Right atrium auricular region (tissue), 2 donors: ENCODE measurements around the gene NUAK2. TPM values are rescaled to one million over a fixed set of nuclear protein-coding genes. Genes with fewer than 3 reads are reported as not detected.
A peak's percentile ranks its signal among the peaks of the same experiment; 100 is the strongest.

Experiments used
- DNase-seq: peaks from one replicate; pipeline ENCODE4 v3.0.0-alpha.2; 2019; ENCODE audit warnings: low spot score
- H3K27ac ChIP-seq, 2 donors: fragments of 200-600 bp; sonication (generic); 1 replicate in 1 of 2; 2 replicates in 1 of 2; pipeline ENCODE4 v1.5.1; 2016 to 2019
- H3K27me3 ChIP-seq, 2 donors: fragments of 200-600 bp; sonication (generic); one replicate each; pipeline versions ENCODE4 v1.5.1 to v1.6.0; 2017 to 2019
- H3K36me3 ChIP-seq: fragments of 200-600 bp; sonication (generic); one replicate; pipeline ENCODE4 v1.5.1; 2016
- H3K4me1 ChIP-seq, 2 donors: fragments of 200-600 bp; sonication (generic); one replicate each; pipeline versions ENCODE4 v1.5.1 to v1.6.0; 2017 to 2019
- H3K4me3 ChIP-seq, 2 donors: fragments of 200-600 bp; sonication (generic); 1 replicate in 1 of 2; 2 replicates in 1 of 2; pipeline ENCODE4 v1.5.1; 2017 to 2019; ENCODE audit warnings: mild to moderate bottlenecking in 1 of 2, moderate library complexity in 1 of 2
- H3K9me3 ChIP-seq, 2 donors: fragments of 200-600 bp; sonication (generic); one replicate each; pipeline ENCODE4 v1.5.1; 2019
- total RNA-seq, 2 donors: library from RNA; depleted of rRNA; stranded (reverse); fragments of >200 nt; gene quantifications; one replicate each; pipeline ENCODE4 v1.1.0, GENCODE V29; 2016
- TF ChIP-seq, protein P1 (sequence below), 2 donors: fragments of 200-600 bp; sonication (generic); IDR thresholded peaks; one replicate each; pipeline ENCODE4 v1.5.1; 2019; ENCODE audit warnings: antibody characterized with exemption in 2 of 2

Gene NUAK2
- total RNA-seq, 2 donors from 2014 or later = 0.67 to 1.7 TPM

DNA sequence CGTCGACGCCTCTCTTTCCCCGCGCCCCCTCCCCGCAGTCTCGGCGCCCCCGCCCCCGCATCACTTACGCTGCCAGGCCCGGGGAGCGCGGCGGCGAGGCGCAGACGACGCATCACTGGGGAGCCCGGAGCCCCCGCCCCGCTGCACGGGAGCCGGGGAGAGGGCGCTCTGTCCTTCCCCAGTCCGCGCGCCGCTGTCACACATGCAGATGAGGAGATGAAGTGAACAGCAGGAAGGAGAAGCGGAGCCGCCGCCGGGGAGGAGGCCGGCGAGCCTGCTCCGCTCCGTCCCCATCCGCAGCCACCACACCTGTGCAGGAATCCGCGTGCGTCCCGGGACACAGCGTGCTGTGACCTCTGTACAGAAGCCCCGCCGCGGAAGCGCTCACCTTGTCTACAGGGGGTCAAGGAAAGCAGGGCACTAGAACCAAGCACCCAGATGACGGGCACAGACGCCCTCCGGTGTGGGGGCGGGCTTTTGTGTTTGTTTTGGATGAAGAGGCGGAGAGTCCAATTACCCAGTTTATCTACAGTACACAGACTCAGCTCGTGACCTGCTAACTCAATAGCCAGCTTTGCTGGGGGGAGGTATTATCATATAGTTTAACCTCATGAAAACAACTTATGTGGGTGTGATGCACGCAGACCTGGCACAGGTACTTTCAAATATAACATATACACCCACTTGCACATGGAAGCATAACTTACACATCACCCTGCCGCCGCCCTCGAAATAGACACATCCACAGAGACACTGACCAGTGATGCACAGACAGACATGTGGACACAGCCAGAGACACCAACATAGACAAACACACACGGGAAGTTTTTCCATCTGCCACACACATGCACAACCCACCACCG, 22.8 kb upstream of the NUAK2 start:
- no peaks in the 10 kb centered on the region for H3K9me3 ChIP-seq
- H3K36me3 ChIP-seq = no peaks in the 10 kb centered on the region
- no peak for DNase-seq
- H3K27ac ChIP-seq = no peak overlapping the region
- TF ChIP-seq, protein P1, sequence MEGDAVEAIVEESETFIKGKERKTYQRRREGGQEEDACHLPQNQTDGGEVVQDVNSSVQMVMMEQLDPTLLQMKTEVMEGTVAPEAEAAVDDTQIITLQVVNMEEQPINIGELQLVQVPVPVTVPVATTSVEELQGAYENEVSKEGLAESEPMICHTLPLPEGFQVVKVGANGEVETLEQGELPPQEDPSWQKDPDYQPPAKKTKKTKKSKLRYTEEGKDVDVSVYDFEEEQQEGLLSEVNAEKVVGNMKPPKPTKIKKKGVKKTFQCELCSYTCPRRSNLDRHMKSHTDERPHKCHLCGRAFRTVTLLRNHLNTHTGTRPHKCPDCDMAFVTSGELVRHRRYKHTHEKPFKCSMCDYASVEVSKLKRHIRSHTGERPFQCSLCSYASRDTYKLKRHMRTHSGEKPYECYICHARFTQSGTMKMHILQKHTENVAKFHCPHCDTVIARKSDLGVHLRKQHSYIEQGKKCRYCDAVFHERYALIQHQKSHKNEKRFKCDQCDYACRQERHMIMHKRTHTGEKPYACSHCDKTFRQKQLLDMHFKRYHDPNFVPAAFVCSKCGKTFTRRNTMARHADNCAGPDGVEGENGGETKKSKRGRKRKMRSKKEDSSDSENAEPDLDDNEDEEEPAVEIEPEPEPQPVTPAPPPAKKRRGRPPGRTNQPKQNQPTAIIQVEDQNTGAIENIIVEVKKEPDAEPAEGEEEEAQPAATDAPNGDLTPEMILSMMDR (IDR thresholded peaks at IDR 0.05) = no peak
- H3K4me1 ChIP-seq = peaks cover 0 to 15% of the 10 kb centered on the region in 2 donors
- H3K4me3 ChIP-seq = peak overlapping the region; percentile 2 to 51
- H3K27me3 ChIP-seq = peaks cover 0 to 19% of the 10 kb centered on the region in 2 donors

DNA sequence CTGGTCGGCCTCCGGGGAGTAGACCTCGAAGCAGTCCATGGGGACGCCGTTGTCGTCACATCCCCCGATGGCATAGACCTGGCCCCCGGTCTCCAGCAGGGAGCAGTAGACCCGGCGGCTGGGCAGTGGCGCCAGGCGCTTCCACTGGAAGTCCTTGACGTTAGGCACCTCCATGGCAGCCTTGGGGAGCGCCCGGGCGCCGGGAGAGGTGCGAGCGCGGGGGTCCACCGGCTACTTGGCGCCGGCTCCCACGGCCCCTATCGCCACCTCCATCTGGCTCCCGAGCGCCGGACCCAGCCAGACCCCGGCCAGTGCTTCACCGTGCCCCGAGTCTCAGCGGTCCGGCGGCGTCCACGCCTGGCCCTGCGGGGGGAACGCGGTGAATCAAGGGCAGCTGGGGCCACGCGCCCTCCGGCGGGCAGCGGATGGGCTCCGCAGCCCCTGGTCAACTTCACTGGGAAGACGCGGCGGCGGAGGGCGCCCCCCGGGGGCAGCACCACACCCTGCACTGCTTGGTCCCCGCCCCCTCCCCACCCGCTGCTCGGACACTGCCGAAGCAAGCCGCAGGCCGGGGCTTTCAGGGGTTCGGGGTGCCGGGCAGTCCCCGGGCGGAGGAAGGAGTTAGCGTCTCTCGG, 22.0 kb upstream of the NUAK2 start:
- peaks cover 0 to 19% of the 10 kb centered on the region in 2 donors for H3K27me3 ChIP-seq
- H3K27ac ChIP-seq = no peak overlapping the region
- DNase-seq = no peak
- peaks cover 0 to 15% of the 10 kb centered on the region in 2 donors for H3K4me1 ChIP-seq
- peak overlapping the region; percentile 2 to 51 for H3K4me3 ChIP-seq
- no peaks in the 10 kb centered on the region for H3K36me3 ChIP-seq
- no peaks in the 10 kb centered on the region for H3K9me3 ChIP-seq
- TF ChIP-seq, protein P1 (IDR thresholded peaks at IDR 0.05) = no peak

DNA sequence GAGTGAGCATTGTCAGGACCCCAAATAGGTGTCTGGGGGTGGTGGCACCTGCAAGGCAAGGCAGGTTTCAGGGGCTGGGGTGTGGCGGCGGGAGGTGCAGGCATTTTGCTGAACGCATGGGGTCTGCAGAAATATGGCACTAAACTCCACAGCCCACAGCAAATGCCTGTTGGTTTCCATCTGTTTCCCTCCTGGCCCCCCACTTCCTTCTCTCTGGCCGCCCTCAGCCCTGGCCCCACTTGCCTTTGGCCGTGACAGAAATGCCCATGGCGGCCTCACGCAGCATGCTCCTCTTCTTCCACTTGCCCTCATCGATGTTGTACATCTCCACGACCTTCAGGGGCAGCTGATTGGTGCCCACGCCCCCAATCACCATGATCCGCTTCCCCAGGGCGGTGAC, 21.4 kb upstream of the NUAK2 start:
- no peak for DNase-seq
- Histone ChIP-seq H3K9me3 (no peaks in the 10 kb centered on the region), H3K27me3 (peaks cover 0 to 19% of the 10 kb centered on the region in 2 donors), H3K4me3 (peak overlapping the region in 1 of 2 donors; percentile 51), H3K4me1 (peaks cover 0 to 15% of the 10 kb centered on the region in 2 donors), H3K36me3 (no peaks in the 10 kb centered on the region), H3K27ac (no peak overlapping the region)
- TF ChIP-seq, protein P1 (IDR thresholded peaks at IDR 0.05) = no peak

DNA sequence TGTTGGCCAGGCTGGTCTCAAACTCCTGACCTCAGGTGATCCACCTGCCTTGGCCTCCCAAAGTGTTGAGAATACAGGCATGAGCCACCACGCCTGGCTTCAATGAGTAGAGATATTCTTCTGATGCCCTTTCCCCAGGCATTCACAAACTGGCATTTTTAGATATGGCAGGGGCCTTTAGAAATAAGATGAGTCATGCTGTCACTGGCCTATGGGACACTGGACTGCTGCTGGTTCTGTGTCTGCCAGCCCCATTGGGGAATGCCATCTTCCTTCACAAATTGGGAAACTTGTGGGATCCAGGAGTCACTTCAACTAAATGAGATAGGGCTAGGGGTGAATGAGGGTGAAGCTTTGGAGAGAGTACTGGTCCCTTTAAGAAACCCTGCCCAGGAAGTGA, 19.1 kb upstream of the NUAK2 start:
- no peaks in the 10 kb centered on the region for H3K36me3 ChIP-seq
- H3K4me1 ChIP-seq = peaks cover 0 to 15% of the 10 kb centered on the region in 2 donors
- H3K4me3 ChIP-seq = no peak overlapping the region
- no peaks in the 10 kb centered on the region for H3K9me3 ChIP-seq
- H3K27me3 ChIP-seq = peaks cover 0 to 19% of the 10 kb centered on the region in 2 donors
- no peak for DNase-seq
- TF ChIP-seq, protein P1 (IDR thresholded peaks at IDR 0.05) = no peak
- no peak overlapping the region for H3K27ac ChIP-seq

DNA sequence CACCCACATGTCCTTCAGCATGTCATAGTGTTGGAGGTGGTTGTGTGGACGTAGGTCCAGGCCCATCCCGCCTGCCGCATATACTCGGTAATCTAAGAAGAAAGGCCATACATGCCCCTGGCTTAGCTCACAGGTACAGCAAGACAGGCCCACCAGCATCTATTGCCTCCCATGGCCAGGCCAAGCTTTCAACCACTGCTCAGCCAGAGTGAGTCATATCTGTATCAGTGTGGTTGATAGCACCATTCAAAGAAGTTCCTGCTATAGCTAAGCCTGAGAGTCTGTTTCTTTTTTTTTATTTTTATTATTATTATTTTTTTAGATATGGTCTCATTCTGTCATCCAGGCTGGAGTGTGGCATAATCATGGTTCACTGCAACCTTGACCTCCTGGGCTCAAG, 18.2 kb upstream of the NUAK2 start:
- peaks cover 0 to 17% of the 10 kb centered on the region in 2 donors for H3K27me3 ChIP-seq
- H3K27ac ChIP-seq = no peak overlapping the region
- H3K4me1 ChIP-seq = peaks cover 0 to 15% of the 10 kb centered on the region in 2 donors
- TF ChIP-seq, protein P1 (IDR thresholded peaks at IDR 0.05) = no peak
- no peak overlapping the region for H3K4me3 ChIP-seq
- no peaks in the 10 kb centered on the region for H3K36me3 ChIP-seq
- no peaks in the 10 kb centered on the region for H3K9me3 ChIP-seq
- DNase-seq = no peak
